GM18508 (cell line): ENCODE measurements around the gene PROX2.

Source experiments
- ATAC-seq: cut with Tn5 transposase; IDR thresholded peaks from one replicate; pipeline ENCODE4 v1.9.1; 2021; ENCODE audit warnings: moderate number of reproducible peaks; ENCODE audit not compliant: insufficient read depth, unreplicated experiment

Gene PROX2, protein sequence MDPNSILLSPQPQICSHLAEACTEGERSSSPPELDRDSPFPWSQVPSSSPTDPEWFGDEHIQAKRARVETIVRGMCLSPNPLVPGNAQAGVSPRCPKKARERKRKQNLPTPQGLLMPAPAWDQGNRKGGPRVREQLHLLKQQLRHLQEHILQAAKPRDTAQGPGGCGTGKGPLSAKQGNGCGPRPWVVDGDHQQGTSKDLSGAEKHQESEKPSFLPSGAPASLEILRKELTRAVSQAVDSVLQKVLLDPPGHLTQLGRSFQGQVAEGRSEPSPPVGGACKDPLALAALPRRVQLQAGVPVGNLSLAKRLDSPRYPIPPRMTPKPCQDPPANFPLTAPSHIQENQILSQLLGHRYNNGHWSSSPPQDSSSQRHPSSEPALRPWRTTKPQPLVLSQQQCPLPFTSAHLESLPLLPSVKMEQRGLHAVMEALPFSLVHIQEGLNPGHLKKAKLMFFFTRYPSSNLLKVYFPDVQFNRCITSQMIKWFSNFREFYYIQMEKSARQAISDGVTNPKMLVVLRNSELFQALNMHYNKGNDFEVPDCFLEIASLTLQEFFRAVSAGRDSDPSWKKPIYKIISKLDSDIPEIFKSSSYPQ

DNA sequence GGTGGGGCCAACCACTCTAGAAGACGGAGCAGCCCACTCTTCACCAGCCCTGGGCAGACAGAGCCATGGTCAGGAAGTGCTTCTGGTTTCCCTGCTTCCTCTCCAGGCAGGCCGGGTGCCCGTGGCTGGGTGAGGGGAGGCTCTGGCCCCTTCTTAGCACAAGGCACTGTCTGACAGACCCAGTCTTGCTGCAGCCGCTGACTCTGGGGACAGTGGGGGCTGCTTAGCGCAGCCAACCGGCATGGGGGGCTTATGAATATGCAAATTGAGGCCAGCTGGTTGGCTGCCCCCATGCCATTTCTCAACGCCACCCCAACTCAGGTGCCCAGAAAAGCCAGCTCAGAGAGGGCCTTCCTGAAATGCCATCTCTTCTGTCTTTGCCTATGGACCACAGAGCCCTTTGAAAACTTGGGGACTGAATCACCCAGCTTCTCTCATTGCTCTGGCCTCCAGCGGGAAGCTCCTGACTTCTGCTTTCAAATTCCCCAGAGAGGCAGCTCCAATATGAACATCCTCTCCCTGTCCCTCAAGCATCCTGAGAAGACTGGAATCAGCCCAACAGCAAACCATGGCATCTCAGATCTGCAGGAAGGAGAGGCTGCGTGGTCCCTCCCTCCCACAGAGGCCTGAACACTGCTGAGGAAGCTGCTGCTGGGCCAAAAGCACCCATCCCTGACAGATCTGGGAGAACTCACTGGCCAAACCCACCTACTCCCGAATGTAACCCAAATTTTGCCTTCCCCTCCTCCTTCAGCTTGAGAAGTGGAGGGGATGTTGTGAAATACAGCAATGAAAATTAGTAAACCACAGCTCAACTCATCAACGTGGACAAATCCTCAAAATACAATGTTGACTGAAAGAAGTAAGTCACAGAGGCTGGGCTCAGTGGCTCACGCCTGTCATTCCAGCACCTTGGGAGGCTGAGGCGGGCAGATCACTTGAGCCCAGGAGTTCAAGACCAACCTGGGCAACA lies at the start of gene PROX2:
PROX2 (minus strand) TSS at position 205 of the 973 bp plus-strand sequence. CDS start 12,311 bp downstream, outside the sequence.
- no peak for ATAC-seq

DNA sequence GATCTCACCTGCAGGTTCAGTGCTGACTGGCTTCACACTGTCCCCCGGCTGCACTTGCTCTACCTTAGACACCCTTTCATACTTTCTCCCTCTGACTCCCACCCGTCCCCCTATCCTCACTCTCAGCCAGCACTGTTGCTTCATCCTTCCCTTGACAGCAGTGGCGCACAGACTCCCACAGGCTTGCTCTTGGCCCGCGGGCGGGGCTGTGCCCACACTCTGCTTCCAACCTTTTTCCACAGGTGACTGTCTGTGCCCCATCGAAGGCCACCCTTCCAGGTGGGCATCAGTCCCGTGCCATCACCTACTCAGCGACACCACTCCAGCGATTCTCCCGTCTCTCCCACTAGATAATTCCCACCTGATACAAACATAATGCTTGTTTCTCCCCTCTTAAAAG lies 48.1 kb upstream of the PROX2 start:
- no peak for ATAC-seq

DNA sequence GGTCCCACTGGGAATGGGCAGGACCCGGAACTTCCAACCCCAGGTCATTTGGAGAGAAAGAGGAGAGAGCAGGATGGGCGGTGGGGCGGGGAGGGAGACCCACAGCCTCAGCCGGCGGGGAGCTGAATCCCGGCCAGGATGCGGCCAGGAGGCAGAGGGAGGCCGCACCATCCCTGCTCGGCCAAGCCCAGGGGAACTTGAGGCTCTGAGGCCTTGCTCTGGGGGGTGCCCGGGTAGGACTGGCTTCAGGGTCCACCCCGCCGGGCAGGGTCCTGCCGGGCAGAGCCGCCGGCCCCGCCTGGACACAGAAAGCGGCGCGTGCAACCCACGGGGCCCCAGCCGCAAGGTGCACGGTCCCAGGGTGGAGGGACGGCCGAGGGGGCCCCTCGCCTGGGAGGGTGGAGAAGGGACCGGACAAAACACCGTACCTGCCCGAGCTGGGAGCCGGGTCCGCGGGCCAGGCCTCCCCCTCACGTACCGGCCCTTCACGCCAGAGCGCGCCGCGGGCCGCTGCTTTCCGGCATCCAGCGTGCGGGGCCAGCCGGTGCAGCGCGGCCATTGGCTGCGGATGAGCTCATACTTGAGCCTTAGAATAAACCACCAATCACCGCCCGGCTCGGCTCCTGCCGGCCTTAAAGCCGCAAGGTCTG lies 46.9 kb upstream of the PROX2 start, which contains the start of gene RPS6KL1:
RPS6KL1 (minus strand) TSS at position 509 of the 650 bp plus-strand sequence. CDS start 1,719 bp downstream, outside the sequence.
- no peak for ATAC-seq

DNA sequence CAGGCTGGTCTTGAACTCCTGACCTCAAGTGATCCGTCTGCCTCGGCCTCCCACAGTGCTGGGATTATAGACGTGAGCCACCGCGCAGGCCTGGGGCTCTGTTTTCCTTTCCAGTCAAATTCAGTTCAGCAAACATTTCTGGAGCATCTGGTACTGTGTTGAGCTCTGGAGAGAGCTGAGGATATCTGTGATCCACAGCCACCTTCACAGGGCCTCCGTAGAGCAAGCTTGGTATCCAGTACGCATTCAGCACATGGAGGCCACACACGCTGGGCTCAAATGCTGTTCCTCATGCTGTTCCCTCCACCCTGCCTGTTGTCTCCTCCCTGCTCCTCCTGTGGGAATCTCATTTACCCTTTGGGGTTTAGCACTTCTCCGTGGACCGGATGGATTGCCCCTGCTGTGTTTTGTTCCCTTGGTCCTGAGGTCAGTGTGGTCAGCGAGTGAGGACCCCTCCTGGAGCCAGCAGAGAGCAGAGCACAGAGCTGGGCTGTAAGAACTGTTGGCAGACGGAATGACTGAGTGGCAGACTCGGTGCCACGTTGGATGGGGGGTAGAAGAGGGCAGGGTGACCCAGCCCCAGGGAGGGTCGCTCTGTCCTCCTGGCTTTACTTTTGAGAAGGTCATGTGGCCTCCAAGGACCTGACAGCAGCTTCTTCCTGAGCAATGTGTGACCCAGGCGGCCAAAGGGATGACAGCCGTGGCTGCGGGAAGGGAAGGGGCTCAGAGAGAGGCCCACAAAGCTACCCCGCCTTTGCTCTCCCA lies 46.2 kb upstream of the PROX2 start:
- no peak for ATAC-seq

DNA sequence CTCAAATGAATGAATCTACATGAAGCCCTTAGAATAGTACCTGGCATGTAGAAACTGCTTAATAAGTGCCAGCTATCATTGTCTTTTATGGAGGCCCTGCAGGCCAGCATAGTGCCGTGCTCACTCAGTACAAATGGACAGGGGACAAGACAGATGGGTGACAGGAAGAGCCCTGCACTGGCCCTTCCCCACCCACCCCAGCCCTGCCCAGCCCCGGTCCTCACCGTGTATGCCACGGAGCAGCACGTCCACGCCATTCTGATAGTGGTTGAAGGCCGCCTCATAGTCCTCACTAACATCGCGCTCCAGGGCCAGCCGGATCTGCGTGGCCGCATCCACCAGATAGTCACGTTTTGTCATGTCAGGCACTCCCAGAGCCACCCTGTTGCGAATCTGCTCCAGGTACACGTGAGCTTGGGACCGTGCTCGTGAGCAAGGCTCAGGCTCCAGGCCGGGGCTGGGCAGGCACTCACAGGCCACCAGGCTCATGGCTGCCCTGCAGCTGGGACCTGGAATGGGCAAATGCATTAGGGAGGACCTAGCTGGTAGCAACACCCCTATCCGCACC lies 45.2 kb upstream of the PROX2 start:
- ATAC-seq, result no peak

DNA sequence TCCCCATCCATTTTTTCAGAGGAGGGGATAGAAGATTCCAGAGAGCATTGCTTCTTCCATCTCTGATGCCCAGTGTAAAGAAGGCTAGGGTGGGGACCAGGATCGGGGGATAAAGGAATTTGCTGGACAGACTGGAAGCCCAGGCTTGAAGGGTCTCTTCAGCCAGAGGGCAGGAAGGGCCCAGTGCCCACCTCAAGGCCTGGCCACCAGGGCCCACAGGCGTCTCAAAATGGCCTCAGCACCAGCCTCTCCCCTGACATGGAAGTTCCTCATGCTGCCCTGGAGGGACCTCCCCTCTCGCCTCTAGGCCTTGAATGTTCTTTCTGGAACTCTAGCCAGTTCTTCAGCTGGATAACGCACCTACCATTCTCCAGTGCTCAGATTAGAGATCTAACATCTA lies 44.3 kb upstream of the PROX2 start:
- no peak for ATAC-seq

DNA sequence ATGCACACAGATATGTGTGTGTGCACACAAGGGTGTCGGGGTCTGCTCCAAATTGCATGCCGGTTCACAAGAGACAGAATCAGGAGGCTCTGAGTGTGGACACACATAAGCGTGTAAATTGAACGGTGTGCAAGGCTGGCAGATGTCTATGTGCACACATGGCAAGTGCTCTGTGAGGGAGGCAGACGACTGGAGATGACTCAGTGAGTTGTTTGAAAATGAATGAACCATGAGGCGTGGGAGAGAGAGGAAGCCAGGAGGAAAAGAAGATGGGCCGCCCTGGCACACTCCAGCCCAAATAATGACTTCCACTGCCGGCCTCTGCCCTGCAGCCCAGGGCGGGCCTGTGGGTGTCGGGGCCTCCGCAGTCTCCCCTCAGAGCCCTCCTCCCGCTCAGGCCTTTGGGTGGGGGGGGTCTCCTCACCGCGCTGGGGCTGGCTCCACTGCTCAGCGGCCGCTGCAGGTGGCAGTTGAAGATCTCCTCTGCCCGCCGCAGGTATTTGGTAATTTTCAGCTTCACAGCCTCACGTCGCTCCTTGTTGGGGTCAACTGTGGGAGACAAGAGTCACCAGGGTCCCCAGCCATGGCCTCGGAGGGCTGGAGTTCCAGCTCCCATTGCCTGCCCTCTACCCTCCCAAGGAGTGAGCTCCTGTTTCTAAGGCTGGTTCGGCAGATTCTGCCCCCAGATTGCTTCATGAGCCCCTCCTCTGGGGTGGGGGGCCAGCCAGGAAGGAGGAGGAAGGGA lies 43.6 kb upstream of the PROX2 start:
- no peak for ATAC-seq

DNA sequence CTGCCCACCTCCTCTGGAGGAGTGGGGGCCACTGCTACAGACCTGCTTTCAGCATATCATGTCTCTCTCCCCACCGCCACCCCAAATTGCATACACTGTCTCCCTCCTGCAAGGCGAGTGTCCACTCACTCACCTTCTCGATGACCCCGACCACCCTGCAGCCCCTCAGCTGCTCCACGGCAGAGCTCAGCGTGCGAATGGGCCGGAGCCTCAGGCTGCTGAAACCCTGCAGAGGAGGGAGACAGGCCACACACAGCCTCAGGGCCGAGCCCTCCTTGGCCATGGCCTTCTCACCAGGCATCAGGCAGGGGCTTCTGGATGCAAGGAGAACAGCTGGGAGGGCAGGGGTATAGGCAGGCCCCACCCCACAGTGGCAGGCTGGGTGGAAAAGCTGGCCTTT lies 42.4 kb upstream of the PROX2 start:
- no peak for ATAC-seq

DNA sequence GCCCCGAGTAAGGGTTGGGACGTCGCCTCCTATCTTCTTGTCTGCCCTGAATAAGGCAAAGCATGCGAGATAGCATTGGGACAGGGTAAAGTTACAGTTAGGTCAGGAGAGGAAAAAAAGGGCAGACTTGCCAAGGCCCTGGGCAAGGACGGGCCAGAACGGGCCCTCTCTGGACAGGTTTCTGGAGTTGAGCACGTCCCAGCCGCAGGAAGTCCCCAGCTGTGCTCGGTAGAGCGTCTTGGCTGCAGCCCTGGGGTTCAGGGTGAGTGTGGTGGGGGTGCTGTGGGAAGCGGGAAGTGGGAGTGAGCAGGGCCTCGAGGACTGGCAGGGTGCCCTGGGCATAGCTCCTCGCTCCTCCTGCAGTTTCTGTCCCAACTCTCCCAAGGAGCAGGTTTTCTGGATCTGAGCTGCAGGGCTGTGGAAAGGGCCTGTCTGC lies 41.7 kb upstream of the PROX2 start:
- no peak for ATAC-seq

DNA sequence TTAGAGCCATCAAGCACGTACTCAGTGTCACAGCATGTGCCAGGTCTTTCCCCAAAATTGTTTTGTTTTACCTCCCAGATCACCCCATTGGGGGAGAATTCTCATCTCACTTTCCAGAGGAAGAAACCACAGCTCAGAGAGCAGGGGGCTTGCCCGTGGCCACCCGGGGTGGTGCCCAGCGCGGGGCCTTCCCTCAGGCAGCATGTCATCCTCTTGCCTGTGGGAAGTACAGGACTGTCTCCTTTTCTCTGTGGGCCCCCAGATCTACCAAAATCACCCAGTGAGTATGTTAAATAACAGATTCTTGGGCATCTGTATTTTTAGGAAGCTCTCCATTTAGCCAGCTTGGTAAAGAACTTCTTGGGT lies 41.2 kb upstream of the PROX2 start:
- no peak for ATAC-seq

DNA sequence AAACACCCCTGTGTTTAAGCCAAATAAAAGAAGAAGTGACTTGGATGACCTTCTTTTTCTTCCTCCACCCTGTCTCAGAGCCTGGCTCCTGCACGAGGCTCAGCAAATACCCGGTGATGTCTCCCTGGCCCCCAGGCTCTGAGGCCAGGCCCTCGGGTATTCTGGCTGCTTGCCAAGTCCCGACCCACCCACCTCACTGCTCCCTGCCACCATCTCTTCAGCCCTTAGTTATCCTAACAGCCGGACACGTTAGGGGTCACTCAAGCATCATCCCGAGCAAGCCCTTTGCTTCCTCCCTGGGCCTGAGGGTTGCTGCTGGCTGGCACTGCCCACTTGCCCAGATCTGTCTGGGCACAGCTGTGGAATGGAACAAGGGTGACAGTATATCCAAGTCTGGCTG lies 39.9 kb upstream of the PROX2 start:
- ATAC-seq, result no peak

DNA sequence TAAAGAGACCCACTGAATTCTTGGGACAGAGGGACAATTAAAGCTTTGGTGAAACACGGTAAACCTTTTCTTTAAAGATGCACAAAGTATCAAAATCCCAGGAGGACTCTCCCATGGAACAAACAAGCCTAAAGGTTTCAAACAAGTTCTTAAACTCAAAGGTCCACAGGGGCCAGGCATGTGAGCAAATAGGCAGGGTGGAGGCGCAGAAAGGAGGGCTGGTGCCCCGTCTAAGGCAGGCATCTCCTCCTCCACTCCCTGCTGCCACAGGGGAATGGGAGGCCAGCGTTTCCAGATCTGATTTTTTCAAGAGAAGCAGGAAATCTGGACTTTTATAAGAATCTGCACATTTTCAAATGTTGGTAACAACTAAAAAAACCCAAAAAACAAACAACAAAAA lies 39.5 kb upstream of the PROX2 start:
- ATAC-seq, result no peak

DNA sequence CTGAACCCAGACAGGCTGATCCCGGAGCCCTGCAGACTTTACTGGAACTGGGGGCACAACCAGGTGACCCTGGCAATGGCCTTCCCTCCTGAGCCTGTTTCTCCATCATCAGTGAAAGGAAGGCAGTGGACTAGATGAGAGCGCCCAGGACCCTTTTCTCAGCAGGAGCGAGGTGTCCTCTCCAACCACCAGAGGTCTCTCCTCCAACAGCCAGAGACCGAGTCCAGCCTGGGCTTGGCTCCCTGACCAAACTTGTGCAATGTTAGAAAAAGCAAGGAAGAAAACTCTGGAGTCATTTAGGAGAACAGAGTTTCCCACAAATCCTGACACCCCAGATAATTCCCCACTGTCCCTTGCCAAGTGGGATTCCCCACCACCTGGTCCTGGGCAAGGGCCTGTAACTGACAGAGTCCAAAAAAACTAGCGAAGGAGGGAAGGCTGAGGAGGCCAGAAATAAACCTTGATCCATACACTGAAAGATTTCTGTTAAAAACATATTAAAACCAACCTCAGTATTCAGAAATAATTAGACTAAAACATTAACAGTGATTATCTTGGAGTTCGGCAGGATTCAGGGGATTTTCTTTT lies 38.1 kb upstream of the PROX2 start:
- no peak for ATAC-seq

DNA sequence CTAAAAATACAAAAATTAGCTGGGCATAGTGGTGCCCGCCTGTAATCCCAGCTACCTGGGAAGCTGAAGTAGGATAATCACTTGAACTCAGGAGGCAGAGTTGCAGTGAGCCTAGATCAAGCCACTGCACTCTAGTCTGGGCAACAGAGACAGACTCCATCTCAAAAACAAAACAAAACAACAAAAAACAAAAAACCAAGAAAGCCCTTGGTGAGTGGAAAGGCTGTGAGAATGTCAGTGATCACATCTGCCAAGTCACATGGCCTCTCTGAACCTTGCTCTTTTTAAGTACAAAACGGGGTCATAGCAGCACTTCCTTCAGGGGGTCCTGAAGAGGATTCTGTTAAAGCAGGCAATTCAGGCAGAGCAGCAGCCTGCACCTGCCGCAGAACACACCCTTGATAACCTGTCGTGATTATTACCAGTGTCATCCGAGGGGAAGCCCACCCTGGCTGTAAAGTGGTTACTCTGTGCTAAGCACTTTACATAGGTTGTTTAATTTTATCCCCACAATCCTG lies 37.5 kb upstream of the PROX2 start:
- no peak for ATAC-seq

DNA sequence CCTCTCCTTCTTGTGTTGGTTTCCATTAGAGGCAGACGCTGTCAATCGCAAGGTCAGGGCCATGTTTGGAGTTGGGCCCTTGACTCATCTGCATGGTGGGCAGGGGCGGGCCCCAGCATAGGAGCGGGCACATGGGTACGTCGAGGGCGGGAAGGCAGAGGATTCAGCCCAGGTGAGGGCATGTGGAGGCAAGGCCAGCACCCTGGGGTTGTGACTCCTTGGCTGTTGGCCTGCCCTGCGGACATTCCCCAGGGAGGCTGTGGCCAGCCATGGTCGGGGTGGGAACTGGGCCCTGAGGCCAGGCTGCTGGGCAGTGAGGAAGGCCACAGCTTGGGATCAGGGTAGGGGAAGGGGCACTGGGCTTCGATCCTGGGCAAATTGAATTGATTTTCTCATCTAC lies 36.9 kb upstream of the PROX2 start:
- ATAC-seq, result no peak

DNA sequence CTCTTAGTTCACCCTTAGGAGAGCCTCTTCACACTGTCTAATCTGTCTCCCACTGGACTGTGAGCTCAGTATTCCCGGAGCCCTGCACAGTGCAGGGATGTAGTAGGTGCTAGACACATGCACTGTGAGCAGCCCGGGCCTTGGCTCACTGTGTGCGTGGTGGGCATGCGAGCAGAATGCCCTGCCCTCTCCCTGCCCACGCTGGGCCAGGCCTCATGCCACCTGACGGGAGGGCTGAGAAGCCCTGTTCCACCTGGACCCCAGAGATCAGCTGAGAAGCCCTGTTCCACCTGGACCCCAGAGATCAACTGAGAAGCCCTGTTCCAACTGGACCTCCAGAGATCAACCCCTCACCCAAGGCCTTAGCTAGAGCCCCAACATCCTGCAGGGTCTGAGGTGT lies 36.2 kb upstream of the PROX2 start:
- no peak for ATAC-seq

DNA sequence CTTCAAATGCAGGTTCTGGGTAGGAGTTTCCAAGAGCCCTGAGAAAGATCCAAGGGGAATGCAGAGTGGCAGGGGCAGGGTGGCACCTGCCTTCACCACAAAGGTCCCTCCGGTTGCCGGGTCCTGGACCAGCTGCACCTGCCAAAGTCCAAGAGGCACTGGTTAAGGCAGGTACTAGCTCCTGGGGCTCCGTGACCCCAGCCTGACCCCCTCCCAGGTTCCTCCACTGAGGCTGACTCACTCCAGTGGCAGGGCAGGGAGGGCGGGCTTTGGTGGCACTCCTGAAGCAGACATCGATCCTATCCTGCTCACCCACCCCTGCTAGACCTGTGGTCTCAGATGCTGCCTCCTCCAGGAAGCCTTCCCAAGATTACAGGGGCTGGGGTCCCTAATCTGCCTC lies 35.8 kb upstream of the PROX2 start:
- no peak for ATAC-seq

DNA sequence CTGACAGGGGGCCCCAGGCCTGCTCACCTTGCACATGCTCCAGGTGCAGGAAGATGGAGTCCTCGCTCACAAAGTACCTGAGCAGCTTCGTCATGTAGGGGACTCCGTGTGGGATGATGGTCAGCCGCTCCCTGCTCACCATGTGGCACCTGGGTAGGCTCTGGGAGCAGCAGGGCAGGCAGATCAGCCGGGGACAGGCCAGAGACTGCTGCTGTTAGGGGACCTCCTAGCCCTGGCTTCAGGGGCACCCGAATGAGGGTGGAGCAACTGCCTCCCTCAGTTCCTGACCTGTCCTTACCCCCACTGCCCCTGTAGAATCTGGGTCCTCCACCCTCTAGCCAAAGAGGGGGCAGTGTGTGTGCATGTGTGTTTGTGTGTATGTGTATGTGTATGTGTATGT lies 35.3 kb upstream of the PROX2 start:
- no peak for ATAC-seq
